Parathyroid adenoma (tissue), 2 donors: ENCODE data around the gene CAST.

ENCODE experiments used
- H2AFZ ChIP-seq: fragments of 300-600 bp; sonication (generic); one replicate; pipeline ENCODE4 v1.7.0; 2017; ENCODE audit warnings: antibody characterized with exemption, mild to moderate bottlenecking
- H3K27ac ChIP-seq: fragments of 300-600 bp; sonication (generic); one replicate; pipeline ENCODE4 v1.7.0; 2017
- H3K27me3 ChIP-seq: fragments of 300-600 bp; sonication (generic); one replicate; pipeline ENCODE4 v1.7.0; 2017; ENCODE audit warnings: low read length; ENCODE audit not compliant: control insufficient read depth, insufficient read depth
- H3K36me3 ChIP-seq: fragments of 300-600 bp; sonication (generic); one replicate; pipeline ENCODE4 v1.7.0; 2017; ENCODE audit warnings: low read length; ENCODE audit not compliant: control insufficient read depth, insufficient read depth
- H3K4me1 ChIP-seq: fragments of 300-600 bp; sonication (generic); one replicate; pipeline ENCODE4 v1.7.0; 2017; ENCODE audit warnings: control low read depth
- H3K4me2 ChIP-seq: fragments of 300-600 bp; sonication (generic); one replicate; pipeline ENCODE4 v1.7.0; 2017; ENCODE audit warnings: low read length
- H3K4me3 ChIP-seq: fragments of 300-600 bp; sonication (generic); one replicate; pipeline ENCODE4 v1.7.0; 2017; ENCODE audit warnings: low read depth, low read length
- H3K79me2 ChIP-seq: fragments of 300-600 bp; sonication (generic); one replicate; pipeline ENCODE4 v1.7.0; 2017; ENCODE audit warnings: control low read depth
- H3K9ac ChIP-seq: fragments of 300-600 bp; sonication (generic); one replicate; pipeline ENCODE4 v1.7.0; 2017; ENCODE audit warnings: mild to moderate bottlenecking
- H3K9me3 ChIP-seq: fragments of 300-600 bp; sonication (generic); one replicate; pipeline ENCODE4 v1.7.0; 2017; ENCODE audit warnings: low read length; ENCODE audit not compliant: control insufficient read depth
- TF ChIP-seq, protein P1 (sequence below): fragments of 300-600 bp; sonication (generic); IDR thresholded peaks from one replicate; pipeline ENCODE4 v1.7.0; 2017; ENCODE audit warnings: antibody characterized with exemption, mild to moderate bottlenecking
- donor health status: primary hyperparathyroidism.

The CAST gene

DNA sequence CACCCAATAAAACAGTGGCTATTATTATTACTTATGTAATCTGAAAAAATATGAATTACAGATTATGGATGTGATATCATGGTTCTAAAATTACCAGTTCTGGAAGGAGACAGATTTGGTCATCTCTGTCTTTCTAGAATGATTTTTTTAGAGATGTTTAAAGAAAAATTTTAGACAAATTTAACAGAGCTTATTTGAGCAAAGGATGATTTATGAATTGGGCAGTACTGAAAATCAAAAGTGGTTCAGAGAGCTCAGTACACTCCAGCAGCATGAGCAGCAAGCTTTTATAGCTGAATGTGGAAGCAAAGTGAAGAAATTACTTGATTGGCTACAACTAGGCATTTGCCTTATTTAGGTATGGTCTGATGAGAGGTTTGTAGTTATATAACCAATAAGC, 11.0 kb downstream of the CAST start:
- Histone ChIP-seq H3K9me3 (no peaks in the 10 kb centered on the region), H3K36me3 (no peaks in the 10 kb centered on the region), H3K4me3 (no peak overlapping the region), H3K4me2 (no peak overlapping the region), H3K79me2 (peaks cover 7% of the 10 kb centered on the region), H3K9ac (no peak overlapping the region), H2AFZ (no peak overlapping the region), H3K4me1 (no peaks in the 10 kb centered on the region), H3K27ac (no peak overlapping the region), H3K27me3 (no peaks in the 10 kb centered on the region)
- TF ChIP-seq, protein P1, sequence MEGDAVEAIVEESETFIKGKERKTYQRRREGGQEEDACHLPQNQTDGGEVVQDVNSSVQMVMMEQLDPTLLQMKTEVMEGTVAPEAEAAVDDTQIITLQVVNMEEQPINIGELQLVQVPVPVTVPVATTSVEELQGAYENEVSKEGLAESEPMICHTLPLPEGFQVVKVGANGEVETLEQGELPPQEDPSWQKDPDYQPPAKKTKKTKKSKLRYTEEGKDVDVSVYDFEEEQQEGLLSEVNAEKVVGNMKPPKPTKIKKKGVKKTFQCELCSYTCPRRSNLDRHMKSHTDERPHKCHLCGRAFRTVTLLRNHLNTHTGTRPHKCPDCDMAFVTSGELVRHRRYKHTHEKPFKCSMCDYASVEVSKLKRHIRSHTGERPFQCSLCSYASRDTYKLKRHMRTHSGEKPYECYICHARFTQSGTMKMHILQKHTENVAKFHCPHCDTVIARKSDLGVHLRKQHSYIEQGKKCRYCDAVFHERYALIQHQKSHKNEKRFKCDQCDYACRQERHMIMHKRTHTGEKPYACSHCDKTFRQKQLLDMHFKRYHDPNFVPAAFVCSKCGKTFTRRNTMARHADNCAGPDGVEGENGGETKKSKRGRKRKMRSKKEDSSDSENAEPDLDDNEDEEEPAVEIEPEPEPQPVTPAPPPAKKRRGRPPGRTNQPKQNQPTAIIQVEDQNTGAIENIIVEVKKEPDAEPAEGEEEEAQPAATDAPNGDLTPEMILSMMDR: no peak

DNA sequence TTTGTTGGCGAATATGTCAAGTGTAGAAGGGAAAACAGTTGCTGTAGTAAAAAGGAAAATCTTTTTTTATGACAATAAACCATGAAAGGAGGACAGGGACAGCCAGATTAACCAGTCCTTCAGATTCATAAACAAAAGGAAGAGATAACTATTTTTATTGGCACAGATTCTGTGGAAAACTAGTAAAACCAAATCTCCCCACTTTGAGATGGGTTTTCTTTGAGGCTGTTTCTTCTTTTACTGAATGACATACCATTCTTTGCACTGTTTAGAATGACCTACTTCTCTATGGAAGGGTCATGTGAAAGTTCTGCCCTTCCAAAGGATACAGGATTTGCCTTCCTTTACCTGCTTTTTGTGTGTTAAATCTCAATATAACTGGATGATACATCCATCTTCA, 13.7 kb downstream of the CAST start:
- Histone ChIP-seq H3K9me3 (no peaks in the 10 kb centered on the region), H3K4me2 (no peak overlapping the region), H2AFZ (no peak overlapping the region), H3K27me3 (no peaks in the 10 kb centered on the region), H3K9ac (no peak overlapping the region), H3K4me3 (no peak overlapping the region), H3K79me2 (peaks cover 7% of the 10 kb centered on the region), H3K27ac (no peak overlapping the region), H3K4me1 (no peaks in the 10 kb centered on the region), H3K36me3 (no peaks in the 10 kb centered on the region)
- TF ChIP-seq, protein P1: no peak

GRCh38 chr5:96677496-96677895, 15.3 kb downstream of the CAST start:
- Histone ChIP-seq H2AFZ (no peak overlapping the region), H3K27me3 (no peaks in the 10 kb centered on the region), H3K27ac (no peak overlapping the region), H3K36me3 (no peaks in the 10 kb centered on the region), H3K79me2 (no peaks in the 10 kb centered on the region), H3K9ac (no peak overlapping the region), H3K4me1 (no peaks in the 10 kb centered on the region), H3K9me3 (no peaks in the 10 kb centered on the region), H3K4me3 (no peak overlapping the region), H3K4me2 (no peak overlapping the region)
- TF ChIP-seq, protein P1: no peak

- no peaks in the 10 kb centered on the region for H3K27me3 ChIP-seq
- TF ChIP-seq, protein P1: no peak
- H3K9me3 ChIP-seq: no peaks in the 10 kb centered on the region
- H3K79me2 ChIP-seq: no peaks in the 10 kb centered on the region
- no peaks in the 10 kb centered on the region for H3K36me3 ChIP-seq
- no peaks in the 10 kb centered on the region for H3K4me1 ChIP-seq
- H3K27ac ChIP-seq: no peak overlapping the region
- H3K9ac ChIP-seq: no peak overlapping the region
- H3K4me2 ChIP-seq: no peak overlapping the region
- H3K4me3 ChIP-seq: no peak overlapping the region
- H2AFZ ChIP-seq: no peak overlapping the region
Measured at GRCh38 chr5:96679293-96679692, 17.1 kb downstream of the CAST start.

- TF ChIP-seq, protein P1: no peak
- no peak overlapping the region for H3K4me2 ChIP-seq
- no peak overlapping the region for H2AFZ ChIP-seq
- no peaks in the 10 kb centered on the region for H3K27me3 ChIP-seq
- no peak overlapping the region for H3K9ac ChIP-seq
- H3K79me2 ChIP-seq: no peaks in the 10 kb centered on the region
- peaks cover 3% of the 10 kb centered on the region for H3K4me1 ChIP-seq
- H3K27ac ChIP-seq: no peak overlapping the region
- H3K4me3 ChIP-seq: no peak overlapping the region
- H3K9me3 ChIP-seq: no peaks in the 10 kb centered on the region
- H3K36me3 ChIP-seq: no peaks in the 10 kb centered on the region
Measured at GRCh38 chr5:96680759-96681470, 18.7 kb downstream of the CAST start.
